ENCODE measurements around the gene CEP295NL.

- TF ChIP-seq RAD21 (IDR thresholded peaks at IDR 0.05 in 1 of 2, conservative IDR thresholded peaks at IDR 0.05 in 1 of 2; ENCODE audit: low read depth in 2 of 2, low read length in 2 of 2) (no peak), RNF2 (IDR thresholded peaks at IDR 0.05; ENCODE audit: borderline replicate concordance, low read depth, low read length, missing control alignments, poor library complexity, severe bottlenecking) (no peak), TAF1 (IDR thresholded peaks at IDR 0.05; ENCODE audit: low read depth, low read length) (no peak), GABPA (IDR thresholded peaks at IDR 0.05; ENCODE audit: borderline replicate concordance, insufficient read depth, low read length) (no peak), JUN (IDR thresholded peaks at IDR 0.05; ENCODE audit: low read depth, low read length) (no peak), BRCA1 (IDR thresholded peaks at IDR 0.05; ENCODE audit: low read depth, low read length) (no peak)
- TF ChIP-seq, protein P1, sequence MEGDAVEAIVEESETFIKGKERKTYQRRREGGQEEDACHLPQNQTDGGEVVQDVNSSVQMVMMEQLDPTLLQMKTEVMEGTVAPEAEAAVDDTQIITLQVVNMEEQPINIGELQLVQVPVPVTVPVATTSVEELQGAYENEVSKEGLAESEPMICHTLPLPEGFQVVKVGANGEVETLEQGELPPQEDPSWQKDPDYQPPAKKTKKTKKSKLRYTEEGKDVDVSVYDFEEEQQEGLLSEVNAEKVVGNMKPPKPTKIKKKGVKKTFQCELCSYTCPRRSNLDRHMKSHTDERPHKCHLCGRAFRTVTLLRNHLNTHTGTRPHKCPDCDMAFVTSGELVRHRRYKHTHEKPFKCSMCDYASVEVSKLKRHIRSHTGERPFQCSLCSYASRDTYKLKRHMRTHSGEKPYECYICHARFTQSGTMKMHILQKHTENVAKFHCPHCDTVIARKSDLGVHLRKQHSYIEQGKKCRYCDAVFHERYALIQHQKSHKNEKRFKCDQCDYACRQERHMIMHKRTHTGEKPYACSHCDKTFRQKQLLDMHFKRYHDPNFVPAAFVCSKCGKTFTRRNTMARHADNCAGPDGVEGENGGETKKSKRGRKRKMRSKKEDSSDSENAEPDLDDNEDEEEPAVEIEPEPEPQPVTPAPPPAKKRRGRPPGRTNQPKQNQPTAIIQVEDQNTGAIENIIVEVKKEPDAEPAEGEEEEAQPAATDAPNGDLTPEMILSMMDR (IDR thresholded peaks at IDR 0.05; ENCODE audit: control extremely low read depth in 1 of 3, insufficient read depth in 1 of 3, low read depth in 1 of 3, low read length in 3 of 3), result no peak
- TF ChIP-seq, protein P2, sequence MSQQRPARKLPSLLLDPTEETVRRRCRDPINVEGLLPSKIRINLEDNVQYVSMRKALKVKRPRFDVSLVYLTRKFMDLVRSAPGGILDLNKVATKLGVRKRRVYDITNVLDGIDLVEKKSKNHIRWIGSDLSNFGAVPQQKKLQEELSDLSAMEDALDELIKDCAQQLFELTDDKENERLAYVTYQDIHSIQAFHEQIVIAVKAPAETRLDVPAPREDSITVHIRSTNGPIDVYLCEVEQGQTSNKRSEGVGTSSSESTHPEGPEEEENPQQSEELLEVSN (IDR thresholded peaks at IDR 0.05), result no peak
Observed at GRCh38 chr17:78883089-78883532, 19.9 kb downstream of the CEP295NL start.

All from H1 (cell line).